HG03354 (cell line): Measurements from ENCODE around the gene RAB6B.

Experiments used
- ATAC-seq: cut with Tn5 transposase; IDR thresholded peaks from one replicate; pipeline ENCODE4 v1.9.1; 2021; ENCODE audit warnings: mild to moderate bottlenecking; ENCODE audit not compliant: unreplicated experiment, poor library complexity, severe bottlenecking

The RAB6B gene

GRCh38 chr3:133863911-133864310, 31.8 kb downstream of the RAB6B start:
- ATAC-seq = no peak

- no peak for ATAC-seq
These were observed 33.5 kb downstream of the RAB6B start for GRCh38 chr3:133862161-133862560.

- ATAC-seq = no peak
These were observed 35.2 kb downstream of the RAB6B start for GRCh38 chr3:133860519-133860918.

GRCh38 chr3:133859381-133860234, 36.1 kb downstream of the RAB6B start:
- ATAC-seq = no peak

GRCh38 chr3:133857767-133858166, 37.9 kb downstream of the RAB6B start:
- no peak for ATAC-seq

- ATAC-seq = no peak
These were observed 39.4 kb downstream of the RAB6B start for GRCh38 chr3:133856316-133856715.

- no peak for ATAC-seq
These were observed 39.9 kb downstream of the RAB6B start for GRCh38 chr3:133855772-133856171.

- ATAC-seq = no peak
These were observed 40.7 kb downstream of the RAB6B start for GRCh38 chr3:133855002-133855370.

- ATAC-seq = no peak
These were observed 41.2 kb downstream of the RAB6B start for GRCh38 chr3:133854264-133855001.

- ATAC-seq = no peak
These were observed 41.8 kb downstream of the RAB6B start for GRCh38 chr3:133853925-133854227.

GRCh38 chr3:133853063-133853924, 42.4 kb downstream of the RAB6B start:
- ATAC-seq = no peak

GRCh38 chr3:133851931-133852330, 43.8 kb downstream of the RAB6B start:
- ATAC-seq = no peak

- ATAC-seq = no peak
These were observed 44.3 kb downstream of the RAB6B start for GRCh38 chr3:133851266-133851906.

- no peak for ATAC-seq
These were observed 45.6 kb downstream of the RAB6B start for GRCh38 chr3:133850034-133850433.

GRCh38 chr3:133849346-133849745, 46.3 kb downstream of the RAB6B start:
- ATAC-seq = no peak

GRCh38 chr3:133845127-133845526, 50.6 kb downstream of the RAB6B start:
- ATAC-seq = no peak

GRCh38 chr3:133843634-133844033, 52.0 kb downstream of the RAB6B start:
- no peak for ATAC-seq

GRCh38 chr3:133842158-133842557, 53.5 kb downstream of the RAB6B start:
- no peak for ATAC-seq

- no peak for ATAC-seq
These were observed 54.5 kb downstream of the RAB6B start for GRCh38 chr3:133841196-133841595.

GRCh38 chr3:133840767-133841166, 54.9 kb downstream of the RAB6B start:
- no peak for ATAC-seq
